PC-9 (cell line): ENCODE data around the gene HOXC6. TPM values are rescaled to one million over a fixed set of nuclear protein-coding genes. Genes with fewer than 3 reads are reported as not detected.

Experiments
- BruUV-seq: library from RNA; stranded (reverse); fragments of 400-500 nt; replicated peaks from 2 replicates; lab custom pipeline; 2021; lab: Mats Ljungman, UMichigan
- CTCF ChIA-PET: fragments of 300-600 bp; sonication (Branson Sonifier 250); formaldehyde crosslinking; loops from one replicate; lab custom pipeline; 2022; ENCODE audit warnings: antibody characterized with exemption; lab: Charles Lee
- POLR2A ChIA-PET: fragments of 300-600 bp; sonication (Branson Sonifier 250); formaldehyde crosslinking; loops from one replicate; lab custom pipeline; 2022; ENCODE audit warnings: antibody characterized with exemption; ENCODE audit not compliant: unreplicated experiment; lab: Charles Lee
- DNase-seq, 2 experiments: peaks; one replicate each; pipeline versions ENCODE4 v3.0.0 to v3.0.0-alpha.2; 2015 to 2022; ENCODE audit warnings: mixed read lengths in 1 of 2
- H2AFZ ChIP-seq: fragments of 200-600 bp; sonication (generic); 2 replicates; pipeline ENCODE4 v1.8.1; 2017; ENCODE audit warnings: antibody characterized with exemption
- H3F3A ChIP-seq: fragments of 200-600 bp; sonication (generic); 2 replicates; pipeline ENCODE4 v1.8.1; 2017; ENCODE audit warnings: antibody characterized with exemption, mild to moderate bottlenecking, low read depth; ENCODE audit not compliant: insufficient read depth
- H3K27ac ChIP-seq: fragments of 200-600 bp; sonication (generic); 2 replicates; pipeline ENCODE4 v1.6.1; 2016; ENCODE audit warnings: mixed run types
- H3K27me3 ChIP-seq: fragments of 200-600 bp; sonication (generic); 2 replicates; pipeline ENCODE4 v1.6.1; 2016; ENCODE audit warnings: low read depth, mixed run types; ENCODE audit not compliant: insufficient read depth
- H3K36me3 ChIP-seq: fragments of 200-600 bp; sonication (generic); 2 replicates; pipeline ENCODE4 v1.6.1; 2016; ENCODE audit warnings: low read depth, mixed run types
- H3K4me1 ChIP-seq: fragments of 200-600 bp; sonication (generic); replicated peaks from 2 replicates; pipeline ENCODE4 v1.6.1; 2016; ENCODE audit warnings: mixed run types; ENCODE audit not compliant: insufficient read depth
- H3K4me2 ChIP-seq: fragments of 200-600 bp; sonication (generic); 2 replicates; pipeline ENCODE4 v1.6.1; 2017; ENCODE audit warnings: mixed run types
- H3K4me3 ChIP-seq: fragments of 200-600 bp; sonication (generic); 2 replicates; pipeline ENCODE4 v1.6.1; 2016; ENCODE audit warnings: mixed run types
- H3K79me2 ChIP-seq: fragments of 200-600 bp; sonication (generic); 2 replicates; pipeline ENCODE4 v1.6.1; 2017; ENCODE audit warnings: low read depth, mixed run types
- H3K9me2 ChIP-seq: fragments of 200-600 bp; sonication (generic); 2 replicates; pipeline ENCODE4 v1.8.1; 2017; ENCODE audit warnings: mild to moderate bottlenecking; ENCODE audit not compliant: insufficient read depth
- H3K9me3 ChIP-seq: fragments of 200-600 bp; sonication (generic); 2 replicates; pipeline ENCODE4 v1.8.1; 2016; ENCODE audit warnings: low read depth; ENCODE audit not compliant: insufficient read depth
- H4K20me1 ChIP-seq: fragments of 200-600 bp; sonication (generic); 2 replicates; pipeline ENCODE4 v1.8.1; 2017; ENCODE audit not compliant: insufficient read depth
- EZH2 ChIP-seq: fragments of 200-600 bp; sonication (generic); IDR thresholded peaks from 2 replicates; pipeline ENCODE4 v1.8.0; 2017; ENCODE audit warnings: antibody characterized with exemption, low read depth
- intact Hi-C: fragments of 100-400 bp; cut with micrococcal nuclease; formaldehyde crosslinking; loops from one replicate; pipeline ENCODE4 v1.10.0; 2022; ENCODE audit not compliant: unreplicated experiment
- total RNA-seq: library from RNA; stranded (reverse); gene quantifications from 2 replicates; pipeline ENCODE4 v1.2.3, GENCODE V29; 2021
- TF ChIP-seq, protein P1 (sequence below): fragments of 200-600 bp; sonication (generic); conservative IDR thresholded peaks from 2 replicates; pipeline ENCODE4 v1.6.1; 2017; ENCODE audit warnings: mixed run types, antibody characterized with exemption, mild to moderate bottlenecking, moderate library complexity

Gene HOXC6
- total RNA-seq, 1 experiment from 2014 or later: 4.1 TPM

DNA sequence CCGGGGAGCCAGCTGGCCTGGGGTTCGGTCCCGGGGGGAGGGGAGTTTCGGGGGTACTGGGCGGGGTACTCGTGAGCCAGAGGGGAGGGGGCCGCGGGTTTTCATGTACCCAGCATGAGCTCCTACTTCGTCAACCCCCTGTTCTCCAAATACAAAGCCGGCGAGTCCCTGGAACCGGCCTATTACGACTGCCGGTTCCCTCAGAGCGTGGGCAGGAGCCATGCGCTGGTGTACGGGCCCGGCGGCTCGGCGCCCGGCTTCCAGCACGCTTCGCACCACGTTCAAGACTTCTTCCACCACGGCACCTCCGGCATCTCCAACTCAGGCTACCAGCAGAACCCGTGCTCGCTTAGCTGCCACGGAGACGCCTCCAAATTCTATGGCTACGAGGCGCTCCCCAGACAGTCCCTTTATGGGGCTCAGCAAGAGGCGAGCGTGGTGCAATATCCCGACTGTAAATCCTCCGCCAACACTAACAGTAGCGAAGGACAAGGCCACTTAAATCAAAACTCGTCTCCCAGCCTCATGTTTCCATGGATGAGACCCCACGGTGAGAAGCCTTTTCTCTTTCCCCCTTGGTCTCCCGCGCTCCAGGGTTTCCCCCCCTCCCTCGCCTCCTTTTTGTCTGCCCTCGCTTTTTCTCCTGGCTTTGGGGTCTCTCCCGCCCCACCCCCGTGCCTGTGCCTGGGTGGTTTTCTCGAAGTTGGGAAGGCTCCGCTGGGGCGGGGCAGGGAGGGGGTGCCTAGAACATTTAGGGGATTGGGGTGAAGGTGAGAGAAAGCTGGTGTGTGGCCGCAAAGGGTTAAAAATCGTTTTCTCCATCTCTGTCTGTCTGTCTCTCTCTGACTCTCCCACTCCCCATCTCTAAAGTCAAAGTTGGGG is 18.8 kb upstream of the HOXC6 start:
- H3K4me1 ChIP-seq: no peaks in the 10 kb centered on the region
- no TSS peak for BruUV-seq

DNA sequence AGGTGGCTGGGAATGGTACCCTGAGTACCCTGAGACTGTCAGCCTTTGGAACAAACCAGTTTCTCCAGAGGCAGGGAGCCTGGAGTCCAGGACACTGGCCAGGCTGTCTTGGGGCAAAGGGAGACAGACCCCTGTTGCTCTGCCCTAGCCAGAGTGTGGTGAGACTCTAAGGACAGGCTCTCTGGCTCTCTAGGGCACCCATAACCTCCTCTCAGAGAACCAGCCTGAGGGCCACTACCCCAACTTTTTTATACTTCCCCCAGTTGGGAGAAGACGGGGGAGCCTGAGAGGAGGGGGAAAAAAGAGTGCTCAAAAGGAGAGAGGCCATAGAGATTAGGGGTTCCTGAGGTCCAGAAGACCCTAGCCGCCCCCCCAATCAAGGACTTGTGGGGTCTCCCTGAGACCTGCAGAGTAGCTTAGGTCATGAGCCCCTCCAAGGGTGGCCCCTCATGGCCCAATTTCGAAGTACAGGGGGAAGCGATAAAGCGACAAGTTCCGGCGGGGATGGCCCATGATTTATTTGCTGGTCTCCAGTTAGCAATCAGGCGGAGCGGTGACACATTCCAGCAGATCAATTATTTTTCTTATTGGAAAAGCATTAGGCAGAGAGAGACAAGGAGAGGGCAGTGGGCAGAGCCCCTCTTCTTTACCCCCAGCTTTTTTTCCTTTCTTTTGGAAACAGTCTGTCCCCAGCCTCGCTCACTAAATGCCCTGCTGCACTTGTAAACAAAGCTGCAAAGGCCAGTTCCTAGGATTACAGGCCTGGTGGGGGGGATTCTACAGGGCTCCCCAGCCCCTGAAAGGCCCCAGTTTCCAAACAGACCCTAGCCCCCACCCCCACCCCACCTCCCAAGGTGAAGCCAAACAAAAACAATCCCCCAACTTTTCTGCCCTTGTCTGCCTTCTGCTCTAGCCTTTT is 17.9 kb upstream of the HOXC6 start:
- Histone ChIP-seq H2AFZ (no peak overlapping the region), H3K4me1 (no peaks in the 10 kb centered on the region), H3K9me2 (no peaks in the 10 kb centered on the region), H3K4me3 (no peak overlapping the region), H3K27ac (no peak overlapping the region), H4K20me1 (no peaks in the 10 kb centered on the region), H3K27me3 (no peaks in the 10 kb centered on the region), H3F3A (no peaks in the 10 kb centered on the region), H3K4me2 (no peak overlapping the region), H3K9me3 (no peaks in the 10 kb centered on the region), H3K79me2 (no peaks in the 10 kb centered on the region), H3K36me3 (no peaks in the 10 kb centered on the region)
- CTCF ChIA-PET: no interaction called here
- BruUV-seq: no TSS peak
- no peak for DNase-seq
- TF ChIP-seq, protein P1, sequence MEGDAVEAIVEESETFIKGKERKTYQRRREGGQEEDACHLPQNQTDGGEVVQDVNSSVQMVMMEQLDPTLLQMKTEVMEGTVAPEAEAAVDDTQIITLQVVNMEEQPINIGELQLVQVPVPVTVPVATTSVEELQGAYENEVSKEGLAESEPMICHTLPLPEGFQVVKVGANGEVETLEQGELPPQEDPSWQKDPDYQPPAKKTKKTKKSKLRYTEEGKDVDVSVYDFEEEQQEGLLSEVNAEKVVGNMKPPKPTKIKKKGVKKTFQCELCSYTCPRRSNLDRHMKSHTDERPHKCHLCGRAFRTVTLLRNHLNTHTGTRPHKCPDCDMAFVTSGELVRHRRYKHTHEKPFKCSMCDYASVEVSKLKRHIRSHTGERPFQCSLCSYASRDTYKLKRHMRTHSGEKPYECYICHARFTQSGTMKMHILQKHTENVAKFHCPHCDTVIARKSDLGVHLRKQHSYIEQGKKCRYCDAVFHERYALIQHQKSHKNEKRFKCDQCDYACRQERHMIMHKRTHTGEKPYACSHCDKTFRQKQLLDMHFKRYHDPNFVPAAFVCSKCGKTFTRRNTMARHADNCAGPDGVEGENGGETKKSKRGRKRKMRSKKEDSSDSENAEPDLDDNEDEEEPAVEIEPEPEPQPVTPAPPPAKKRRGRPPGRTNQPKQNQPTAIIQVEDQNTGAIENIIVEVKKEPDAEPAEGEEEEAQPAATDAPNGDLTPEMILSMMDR: no peak
- TF ChIP-seq EZH2: no peak
- intact Hi-C loops: no loop called here
- POLR2A ChIA-PET: no interaction called here

More for the DNA sequence above, 18.8 kb upstream of the HOXC6 start:
- no peaks in the 10 kb centered on the region for H3F3A ChIP-seq
- no peaks in the 10 kb centered on the region for H3K9me3 ChIP-seq
- H4K20me1 ChIP-seq: no peaks in the 10 kb centered on the region
- no peak for DNase-seq
- H3K27me3 ChIP-seq: no peaks in the 10 kb centered on the region
- no peaks in the 10 kb centered on the region for H3K9me2 ChIP-seq
- CTCF ChIA-PET: interaction anchor here (0.5 to 1.3 kb wide), 6 partner anchors 8 to 370 kb away, joined by 3 to 12 read pairs (median 5); partner anchors contain the start of gene COPZ1
- intact Hi-C loops: loop anchor here (5.0 kb wide), 2 partner anchors 307 to 368 kb away; no protein-coding TSS in a partner anchor
- no peaks in the 10 kb centered on the region for H3K36me3 ChIP-seq
- no peak overlapping the region for H3K4me3 ChIP-seq
- no peaks in the 10 kb centered on the region for H3K79me2 ChIP-seq
- H2AFZ ChIP-seq: no peak overlapping the region
- POLR2A ChIA-PET: interaction anchor here (0.6 kb wide), 1 partner anchor 314 kb away, joined by 8 read pairs; no protein-coding TSS in a partner anchor
- TF ChIP-seq EZH2: no peak
- TF ChIP-seq, protein P1: no peak
- H3K4me2 ChIP-seq: no peak overlapping the region
- H3K27ac ChIP-seq: no peak overlapping the region

DNA sequence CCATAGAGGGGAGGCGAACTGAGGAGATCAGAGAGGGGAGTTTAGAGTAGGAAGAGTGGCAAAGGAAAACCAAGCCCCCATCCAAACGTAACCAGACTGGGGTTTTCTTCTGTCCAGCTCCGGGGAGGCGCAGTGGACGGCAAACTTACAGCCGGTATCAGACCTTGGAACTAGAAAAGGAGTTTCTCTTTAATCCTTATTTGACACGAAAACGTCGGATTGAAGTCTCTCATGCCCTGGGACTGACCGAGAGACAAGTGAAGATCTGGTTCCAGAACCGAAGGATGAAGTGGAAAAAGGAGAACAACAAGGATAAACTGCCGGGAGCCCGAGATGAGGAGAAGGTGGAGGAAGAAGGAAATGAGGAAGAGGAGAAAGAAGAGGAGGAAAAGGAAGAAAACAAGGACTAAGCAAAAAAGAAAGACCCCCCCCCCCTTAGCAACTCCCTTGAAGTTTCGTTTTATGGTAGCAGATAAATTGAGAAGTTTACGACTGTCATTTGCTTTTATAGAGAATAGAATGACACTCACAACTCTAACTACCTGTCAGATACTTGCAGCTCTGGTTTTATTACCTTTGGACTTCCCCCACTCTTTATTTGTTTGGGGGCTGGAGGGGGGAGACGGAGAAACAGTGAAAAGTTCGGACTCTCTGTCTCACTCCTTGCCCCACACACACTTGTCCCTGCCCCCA is 17.1 kb upstream of the HOXC6 start:
- H3K27ac ChIP-seq: no peak overlapping the region

More for the DNA sequence above, 17.1 kb upstream of the HOXC6 start:
- Histone ChIP-seq H2AFZ (no peak overlapping the region), H3K4me3 (no peak overlapping the region), H3K9me3 (no peaks in the 10 kb centered on the region), H3K4me2 (no peak overlapping the region), H3K9me2 (no peaks in the 10 kb centered on the region), H3K4me1 (no peaks in the 10 kb centered on the region; the same call in 1 of the 2 replicates), H3K79me2 (no peaks in the 10 kb centered on the region), H3K36me3 (no peaks in the 10 kb centered on the region), H3K27me3 (no peaks in the 10 kb centered on the region), H3F3A (no peaks in the 10 kb centered on the region), H4K20me1 (no peaks in the 10 kb centered on the region)
- TF ChIP-seq EZH2: no peak
- TF ChIP-seq, protein P1: no peak
- CTCF ChIA-PET: no interaction called here
- POLR2A ChIA-PET: no interaction called here
- DNase-seq: no peak
- intact Hi-C loops: no loop called here
- no TSS peak for BruUV-seq
